ENCODE data around the gene C11orf71. TPM values are rescaled to one million over a fixed set of nuclear protein-coding genes. Genes with fewer than 3 reads are reported as not detected.

Gene C11orf71
- 2.9 TPM for total RNA-seq

- ATAC-seq: peak; percentile 98
These were observed at the start of gene C11orf71, which contains the start of gene RBM7 for GRCh38 chr11:114400216-114400914. Gene C11orf71 (minus strand): TSS chr11:114400511. CDS start chr11:114400331, 180 bp downstream. Gene RBM7 (plus strand): TSS chr11:114400666. CDS start chr11:114400672, 6 bp downstream.

- ATAC-seq: no peak
These were observed 49.5 kb upstream of the C11orf71 start for GRCh38 chr11:114449845-114450244.

GRCh38 chr11:114448749-114449482 is 48.6 kb upstream of the C11orf71 start:
- ATAC-seq: no peak

GRCh38 chr11:114447892-114448291 is 47.6 kb upstream of the C11orf71 start:
- no peak for ATAC-seq

GRCh38 chr11:114447444-114447843 is 47.1 kb upstream of the C11orf71 start:
- no peak for ATAC-seq

- no peak for ATAC-seq
These were observed 42.2 kb upstream of the C11orf71 start for GRCh38 chr11:114442536-114442935.

GRCh38 chr11:114441921-114442320 is 41.6 kb upstream of the C11orf71 start:
- no peak for ATAC-seq

- ATAC-seq: no peak
These were observed 40.9 kb upstream of the C11orf71 start for GRCh38 chr11:114440971-114441763.

GRCh38 chr11:114440121-114440860 is 40.0 kb upstream of the C11orf71 start:
- no peak for ATAC-seq

- peak; percentile 99 for ATAC-seq
These were observed 39.2 kb upstream of the C11orf71 start, which contains the start of gene REXO2 for GRCh38 chr11:114439229-114440120. Gene REXO2 (plus strand): TSS chr11:114439467. CDS start chr11:114439529, 62 bp downstream.

GRCh38 chr11:114438303-114438702 is 38.0 kb upstream of the C11orf71 start:
- peak; percentile 27 for ATAC-seq

GRCh38 chr11:114433376-114433775 is 33.1 kb upstream of the C11orf71 start:
- no peak for ATAC-seq

GRCh38 chr11:114432893-114433292 is 32.6 kb upstream of the C11orf71 start:
- ATAC-seq: no peak

- ATAC-seq: no peak
These were observed 30.0 kb upstream of the C11orf71 start for GRCh38 chr11:114430290-114430689.

GRCh38 chr11:114426280-114426679 is 26.0 kb upstream of the C11orf71 start:
- ATAC-seq: no peak

- peak; percentile 98 for ATAC-seq
These were observed 16.2 kb upstream of the C11orf71 start for GRCh38 chr11:114416441-114416961.

- ATAC-seq: no peak
These were observed 13.6 kb upstream of the C11orf71 start for GRCh38 chr11:114413958-114414357.

- ATAC-seq: peak; percentile 32
These were observed 12.6 kb upstream of the C11orf71 start for GRCh38 chr11:114412946-114413345.

- no peak for ATAC-seq
These were observed 1.0 kb upstream of the C11orf71 start for GRCh38 chr11:114401311-114401710.

- no peak for ATAC-seq
These were observed 558 bp upstream of the C11orf71 start for GRCh38 chr11:114400915-114401223.

Data from esophagus mucosa (tissue), 1 donor.